Forelimb muscle (tissue), 1 donor: ENCODE data around the gene C1orf21. TPM values are rescaled to one million over a fixed set of nuclear protein-coding genes. Genes with fewer than 3 reads are reported as not detected.

Source experiments
- DNase-seq: peaks from one replicate; pipeline ENCODE4 v3.0.0-alpha.2; 2013; ENCODE audit warnings: low read depth
- polyA plus RNA-seq: library from polyadenylated mRNA; unstranded; fragments of 120-200 nt; gene quantifications from one replicate; pipeline ENCODE4 v1.2.1, GENCODE V29; 2013; ENCODE audit not compliant: insufficient read length

The C1orf21 gene
- polyA plus RNA-seq, 1 donor = 50.0 TPM

GRCh38 chr1:184513966-184514365, 127.1 kb downstream of the C1orf21 start:
- no peak for DNase-seq

DNA sequence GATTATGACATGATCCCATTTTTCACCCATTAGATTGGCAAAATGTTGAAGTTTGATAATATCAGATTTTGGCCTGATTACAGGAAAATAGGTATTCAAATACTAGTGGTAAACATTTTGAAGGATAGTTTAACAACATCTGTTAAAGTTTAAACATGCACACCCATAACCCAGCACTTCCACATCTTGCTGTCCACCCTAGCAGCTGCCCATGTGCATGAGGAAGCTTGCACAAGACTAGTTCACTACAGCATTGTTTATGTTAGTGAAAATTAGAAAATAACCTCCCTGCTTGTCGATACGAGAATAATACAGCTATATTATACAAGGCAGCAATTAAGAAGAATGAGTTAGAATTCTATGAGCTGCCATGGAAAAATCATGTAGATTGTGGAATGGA, 127.6 kb downstream of the C1orf21 start:
- no peak for DNase-seq

GRCh38 chr1:184517130-184517529, 130.3 kb downstream of the C1orf21 start:
- DNase-seq = no peak

- no peak for DNase-seq
These were observed 132.0 kb downstream of the C1orf21 start for GRCh38 chr1:184518736-184519357.

GRCh38 chr1:184520336-184520735, 133.5 kb downstream of the C1orf21 start:
- DNase-seq = no peak

DNA sequence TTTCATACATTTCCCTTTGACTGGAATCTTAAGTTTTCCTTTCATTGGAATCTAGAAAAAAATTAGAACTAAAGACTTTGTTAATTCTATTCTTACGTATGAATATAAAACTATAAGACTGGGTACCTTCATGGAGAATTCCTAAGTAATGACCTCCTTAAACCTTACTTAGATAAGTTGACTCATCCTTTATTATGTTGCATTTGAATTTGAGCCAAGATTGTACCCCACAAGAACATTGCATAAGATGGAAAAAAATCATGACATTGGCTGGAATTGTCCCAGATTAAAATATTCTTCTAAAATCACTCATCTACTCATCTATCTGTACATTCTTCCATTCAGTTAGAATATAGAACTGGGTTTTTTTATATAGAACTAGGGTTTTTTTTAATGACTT, 137.4 kb downstream of the C1orf21 start:
- no peak for DNase-seq

- no peak for DNase-seq
These were observed 140.6 kb downstream of the C1orf21 start for GRCh38 chr1:184527402-184527801.

GRCh38 chr1:184530226-184530625, 143.4 kb downstream of the C1orf21 start:
- DNase-seq = no peak

DNA sequence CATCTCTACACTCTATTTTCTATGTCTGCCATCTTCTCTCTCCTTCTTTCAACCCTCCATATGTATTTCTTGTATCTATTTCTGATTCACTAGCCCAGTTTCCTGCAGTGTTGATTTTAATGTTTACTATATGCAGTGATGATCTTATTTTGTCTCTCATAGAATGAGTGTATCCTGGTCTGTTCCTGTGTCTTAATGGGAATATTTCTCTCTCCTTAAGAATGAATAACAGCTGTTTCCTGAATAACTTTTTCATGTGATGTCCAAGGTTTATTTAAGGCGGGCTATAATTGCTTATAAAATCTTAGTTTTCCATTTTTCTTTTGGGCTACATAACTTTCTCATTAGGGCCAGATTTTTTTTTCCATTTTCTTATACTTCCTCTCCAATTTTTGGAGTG, 144.5 kb downstream of the C1orf21 start:
- no peak for DNase-seq

GRCh38 chr1:184532199-184532598, 145.4 kb downstream of the C1orf21 start:
- DNase-seq = no peak

DNA sequence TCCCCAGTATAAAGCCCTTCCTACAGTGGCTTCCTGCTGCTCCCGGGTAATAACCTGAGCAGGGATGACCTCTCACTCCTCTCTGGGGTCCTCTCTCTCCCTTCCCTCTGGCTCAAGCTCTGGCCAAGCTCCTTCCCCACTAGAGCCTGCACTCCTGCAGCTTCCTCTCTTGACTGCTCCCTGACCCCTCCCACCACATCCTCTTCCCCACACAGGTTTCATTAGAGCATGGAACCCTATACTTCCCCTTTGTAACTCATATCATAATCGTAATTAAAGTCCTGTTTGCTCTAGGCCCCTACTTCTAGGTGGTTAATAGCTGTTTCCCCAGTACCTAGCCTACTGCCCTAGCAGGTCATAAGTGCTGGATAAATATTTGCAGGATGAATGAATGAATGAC, 146.2 kb downstream of the C1orf21 start:
- DNase-seq = no peak

DNA sequence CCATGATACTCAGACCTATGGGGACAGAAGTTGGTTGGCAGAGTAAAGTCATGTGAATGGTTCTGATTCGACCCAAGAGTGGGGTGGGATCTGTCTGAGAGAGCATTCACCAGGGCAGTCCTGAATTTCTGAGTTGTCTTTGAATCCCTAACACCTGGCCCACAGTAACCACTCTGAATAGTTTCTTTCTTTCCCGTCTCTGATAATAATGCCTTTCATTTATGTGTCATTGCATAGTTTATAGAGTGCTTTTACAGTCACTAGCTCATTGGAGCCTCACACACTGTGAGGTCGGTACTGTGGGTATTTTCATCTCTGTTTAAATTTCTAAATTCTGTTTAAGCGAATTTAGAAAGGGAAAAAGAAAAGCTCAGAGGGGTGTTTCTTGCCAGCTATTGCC, 147.1 kb downstream of the C1orf21 start:
- DNase-seq = no peak

DNA sequence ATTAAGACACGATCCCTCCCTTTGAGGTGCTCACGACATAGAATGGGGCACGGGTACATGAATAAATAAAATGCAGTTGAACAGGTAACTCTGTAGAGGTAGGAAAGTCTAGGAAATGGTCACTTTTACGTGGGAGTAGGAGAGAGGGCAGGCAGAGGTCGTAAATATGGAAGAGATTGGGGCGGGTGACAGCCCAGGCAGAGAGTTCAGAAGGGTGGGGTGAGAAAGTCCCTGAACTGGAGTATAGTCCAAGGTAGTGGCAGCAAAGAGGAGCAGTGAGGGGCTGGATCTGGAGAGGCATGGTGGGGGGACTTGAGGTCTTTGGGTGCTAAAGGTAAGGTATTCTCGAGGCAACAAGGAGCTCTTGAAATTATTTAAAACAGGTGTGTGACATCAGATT, 147.9 kb downstream of the C1orf21 start:
- no peak for DNase-seq

DNA sequence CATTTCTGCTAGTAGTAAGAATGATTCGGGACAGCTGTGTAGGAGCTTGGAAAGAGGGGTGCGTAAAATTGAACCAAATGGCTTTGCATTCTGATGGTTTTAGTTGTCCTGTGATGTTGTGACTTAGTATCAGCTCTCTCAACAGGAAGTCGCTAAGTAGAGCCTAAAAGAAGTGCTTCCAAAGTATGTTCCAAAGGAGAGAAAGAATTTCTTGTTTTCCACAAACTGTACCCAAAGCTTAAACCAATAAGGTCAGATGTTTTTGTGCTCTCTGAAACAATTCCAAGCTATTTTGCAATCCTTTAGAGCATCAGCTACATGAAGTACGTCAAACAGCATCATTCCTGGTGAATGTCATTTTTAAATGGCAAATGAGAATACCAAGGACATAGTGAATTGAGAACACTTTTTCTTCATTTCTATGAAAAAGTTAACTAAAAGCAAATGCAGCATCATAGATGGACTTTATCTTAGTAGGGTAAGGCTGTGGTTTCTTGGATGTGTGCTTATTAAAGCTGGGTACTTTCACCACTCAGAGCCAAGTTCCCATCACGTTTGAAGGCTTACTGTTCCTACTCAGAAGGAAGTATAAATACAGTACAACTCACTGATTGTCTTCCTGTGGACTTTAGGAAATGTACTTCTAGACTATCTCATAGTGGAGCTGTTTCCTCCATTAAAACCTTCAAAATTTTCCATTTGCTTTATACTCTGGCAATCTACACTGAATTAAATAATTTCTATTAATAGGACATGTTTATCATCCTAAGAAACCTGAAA, 148.6 kb downstream of the C1orf21 start:
- peak; percentile 28 for DNase-seq

DNA sequence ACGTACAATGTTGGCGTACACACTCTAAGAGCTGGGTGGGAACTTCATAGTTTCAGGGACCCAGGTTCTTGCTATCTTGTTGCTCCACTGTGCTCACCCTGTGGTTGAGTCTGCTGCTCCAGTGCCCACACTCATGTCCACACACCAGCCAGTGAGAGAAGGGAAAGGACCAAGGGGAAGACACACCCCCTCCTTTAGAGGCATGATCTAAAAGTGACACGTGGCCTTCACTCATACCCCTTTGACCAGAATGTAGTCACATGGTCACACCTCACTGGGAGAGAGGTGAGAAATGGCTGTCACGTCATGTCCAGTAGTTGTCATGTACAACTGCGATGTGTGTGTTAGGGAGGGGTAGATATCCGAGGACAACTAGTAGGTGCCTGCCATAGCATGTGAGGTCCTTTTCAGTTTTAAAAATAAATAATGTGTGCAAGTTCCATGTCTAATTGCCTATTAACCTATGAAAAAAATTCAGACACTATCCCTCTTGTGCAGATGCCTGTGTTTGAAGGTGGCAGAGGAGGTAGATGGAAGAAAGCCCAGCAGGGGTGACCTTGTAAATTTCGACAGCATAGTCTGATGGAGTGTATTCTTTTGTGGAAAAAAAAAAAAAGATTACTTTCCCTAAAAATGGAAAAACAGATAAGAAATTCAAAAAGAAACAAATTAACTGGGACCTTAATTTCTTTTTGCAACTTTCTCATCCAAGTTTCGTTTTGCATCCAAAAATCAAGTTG, 149.6 kb downstream of the C1orf21 start:
- DNase-seq = no peak

DNA sequence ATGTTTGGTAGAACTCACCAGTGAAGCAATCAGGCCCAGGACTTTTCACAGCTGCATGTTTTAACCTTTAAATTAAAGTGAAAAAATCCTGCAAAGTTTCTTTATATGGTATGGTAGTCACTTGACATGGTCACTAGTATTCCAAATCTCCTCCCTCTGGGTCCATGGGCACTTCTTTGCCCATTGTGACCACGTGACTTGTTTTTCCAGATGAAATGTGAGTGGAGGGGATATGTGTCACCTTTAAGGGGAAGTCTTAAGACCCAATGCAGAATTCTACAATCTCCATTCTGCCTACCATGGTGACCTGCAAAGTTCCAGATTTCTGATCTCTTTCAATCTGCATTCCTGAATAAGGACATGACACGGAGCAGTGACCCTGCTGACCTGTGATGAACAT, 152.8 kb downstream of the C1orf21 start:
- DNase-seq = no peak

DNA sequence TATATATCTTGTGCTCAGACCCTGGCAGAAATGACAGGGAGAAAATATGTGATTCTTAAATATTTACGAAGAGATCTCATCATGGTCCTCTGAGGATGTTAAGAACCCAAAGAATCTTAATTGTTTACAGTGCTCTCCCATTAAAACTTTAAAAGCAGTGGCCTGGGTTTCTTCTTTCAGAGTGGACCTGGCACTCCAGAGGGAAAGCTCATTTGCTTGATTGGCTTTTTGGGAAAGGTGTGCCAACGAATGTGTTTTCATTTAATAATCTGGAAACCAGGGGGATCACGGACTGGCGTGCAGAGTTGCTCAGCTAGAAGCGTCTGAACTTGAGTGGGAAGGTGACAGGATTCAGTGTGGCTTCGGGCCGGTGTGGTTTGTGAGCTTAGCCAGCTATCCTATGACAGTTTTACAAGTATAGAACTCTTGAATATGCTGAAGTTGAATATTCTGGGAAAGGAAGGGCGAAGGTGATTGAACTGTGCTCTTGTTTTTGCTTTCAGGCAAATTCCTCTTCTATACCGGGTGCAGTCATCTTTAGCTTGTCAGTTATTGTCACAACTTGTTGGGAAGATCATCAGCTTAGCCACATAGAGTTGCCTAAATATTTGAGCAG, 154.8 kb downstream of the C1orf21 start:
- no peak for DNase-seq

DNA sequence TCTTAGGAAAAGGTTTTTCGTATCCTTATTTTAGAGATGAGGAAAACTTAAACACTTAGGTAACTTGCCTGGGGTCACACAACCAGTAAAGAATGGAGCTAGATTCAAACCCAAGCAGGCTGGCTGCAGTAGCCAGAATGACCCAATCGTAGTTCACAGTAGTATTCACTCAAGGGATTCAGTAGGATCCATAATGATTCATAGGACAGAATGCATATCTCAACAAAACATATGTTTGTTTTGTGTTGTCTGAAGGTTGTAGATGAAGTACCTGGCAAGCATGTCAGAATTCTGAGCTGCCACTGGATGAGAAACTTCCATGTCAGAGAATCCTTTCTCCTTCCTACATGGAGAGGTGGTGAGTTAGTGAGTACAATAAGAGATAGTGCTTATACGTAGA, 155.5 kb downstream of the C1orf21 start:
- DNase-seq = no peak

DNA sequence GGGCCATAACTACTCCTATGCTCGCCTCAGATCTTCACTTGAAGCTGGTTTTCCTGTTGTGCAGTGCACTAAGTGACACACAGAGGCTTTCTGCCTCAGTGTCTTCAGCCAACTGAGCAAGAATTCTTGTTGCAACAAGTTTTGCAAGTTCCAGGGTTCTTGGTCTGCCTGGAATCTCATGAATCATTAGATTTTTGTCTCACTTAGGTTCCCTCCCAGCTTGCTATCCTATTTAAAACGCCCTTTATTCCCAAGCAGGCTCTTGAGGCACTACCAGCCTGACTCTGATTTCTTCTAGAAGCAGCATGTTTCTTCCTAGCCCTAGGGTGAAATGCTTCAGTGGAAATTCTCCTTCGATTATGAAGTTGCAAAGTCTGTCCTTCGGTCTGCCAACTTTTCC, 158.8 kb downstream of the C1orf21 start:
- DNase-seq = no peak

DNA sequence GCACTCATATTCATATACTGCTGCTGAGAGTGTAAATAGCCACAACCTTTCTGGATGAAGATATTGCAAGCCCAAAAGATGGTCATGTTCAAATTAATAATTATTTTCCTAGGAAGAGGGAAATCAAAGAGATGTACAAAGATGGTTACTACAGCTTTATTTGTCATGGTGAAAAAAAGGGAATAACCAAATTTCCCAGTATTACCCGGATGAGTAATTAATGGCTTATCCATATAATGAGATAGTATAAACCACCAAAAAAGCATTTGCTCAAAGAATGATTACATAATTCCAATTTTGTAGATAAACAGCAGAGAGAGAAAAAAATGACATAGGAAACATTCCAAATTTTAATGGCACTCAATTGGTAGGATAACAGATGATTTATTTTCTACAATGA, 165.6 kb downstream of the C1orf21 start:
- DNase-seq = no peak

DNA sequence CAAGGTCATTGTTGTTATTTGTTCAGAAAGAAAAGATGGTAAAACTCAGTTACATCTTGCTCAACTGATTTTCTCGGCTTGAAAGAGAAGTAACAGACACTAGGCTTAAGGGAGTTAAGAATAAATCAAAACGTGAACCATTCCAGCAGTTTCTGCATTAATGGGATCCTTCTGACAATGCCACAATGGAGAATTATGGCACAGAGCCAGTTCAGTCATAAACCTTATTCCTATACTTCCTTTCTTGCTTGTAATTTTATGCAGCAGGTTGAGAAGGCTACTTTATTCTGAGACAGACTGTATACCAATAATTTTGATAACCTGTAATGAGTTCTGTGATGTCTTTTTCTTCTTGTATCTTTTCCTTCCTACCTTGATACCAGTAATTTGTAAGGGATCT, 167.0 kb downstream of the C1orf21 start:
- DNase-seq = no peak
